HG03159 (cell line): Measurements from ENCODE around the gene ZFYVE28.
"Not testable (repeated sequence)": the region's sequence is repeated elsewhere in the genome, so short reads cannot be mapped to it uniquely, and the experiment has no call there.

Source experiments
- ATAC-seq: cut with Tn5 transposase; IDR thresholded peaks from one replicate; pipeline ENCODE4 v1.9.1; 2021; ENCODE audit warnings: mild to moderate bottlenecking, moderate library complexity; ENCODE audit not compliant: unreplicated experiment

Gene ZFYVE28

DNA sequence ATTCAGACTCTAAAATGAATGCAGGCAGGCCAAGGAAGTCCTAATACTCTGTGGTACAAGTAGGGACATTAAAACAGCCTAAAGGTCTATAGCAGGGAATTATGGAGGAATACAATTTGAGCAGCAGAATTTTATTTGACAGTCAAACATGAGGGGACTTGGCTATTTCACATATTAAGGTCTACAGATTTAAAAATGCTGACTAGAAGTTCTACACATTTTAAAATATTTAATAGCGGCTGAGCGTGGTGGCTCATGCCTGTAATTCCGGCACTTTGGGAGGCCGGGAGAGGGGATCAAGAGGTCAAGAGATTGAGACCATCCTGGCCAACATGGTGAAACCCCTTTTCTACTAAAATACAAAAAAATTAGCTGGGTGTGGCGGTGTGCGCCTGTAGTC is 187.4 kb downstream of the ZFYVE28 start:
- ATAC-seq: no peak

DNA sequence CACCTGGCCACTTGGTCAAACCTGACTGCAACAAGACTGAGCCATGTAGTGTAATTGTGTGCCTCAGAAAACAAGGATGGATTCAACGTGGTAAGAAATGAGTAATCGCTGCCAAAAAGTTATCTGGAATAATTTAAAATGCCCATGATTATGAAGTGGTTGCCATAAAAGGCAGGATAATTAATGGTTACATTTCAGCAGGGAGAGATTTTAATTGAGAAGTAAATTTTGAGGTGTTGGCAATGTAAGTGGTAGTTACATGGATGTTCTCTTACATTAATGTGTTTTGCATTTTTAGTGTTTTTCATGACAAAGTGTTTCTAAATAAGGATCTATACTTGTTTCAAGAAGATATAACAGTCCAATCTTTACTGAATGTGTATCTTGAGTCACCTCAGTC is 192.2 kb downstream of the ZFYVE28 start:
- no peak for ATAC-seq

DNA sequence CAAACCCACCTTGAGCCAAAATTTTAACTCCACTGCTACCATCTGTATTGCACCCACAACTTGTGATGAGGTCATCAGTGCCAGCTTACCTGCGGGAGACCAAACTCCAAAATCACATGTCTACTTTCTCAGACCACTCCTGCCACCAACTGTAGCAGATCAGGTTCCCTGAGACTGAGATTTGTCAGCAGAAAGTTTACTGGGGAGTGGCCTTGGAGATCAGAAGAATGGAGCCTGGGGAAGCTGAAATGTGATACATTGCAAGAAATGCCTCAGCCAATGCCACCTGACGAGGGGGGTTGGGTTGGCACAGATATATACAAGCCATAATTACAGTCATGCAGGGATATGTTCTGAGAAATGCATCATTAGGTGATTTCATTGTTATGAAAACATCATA is 195.6 kb downstream of the ZFYVE28 start:
- ATAC-seq: no peak

DNA sequence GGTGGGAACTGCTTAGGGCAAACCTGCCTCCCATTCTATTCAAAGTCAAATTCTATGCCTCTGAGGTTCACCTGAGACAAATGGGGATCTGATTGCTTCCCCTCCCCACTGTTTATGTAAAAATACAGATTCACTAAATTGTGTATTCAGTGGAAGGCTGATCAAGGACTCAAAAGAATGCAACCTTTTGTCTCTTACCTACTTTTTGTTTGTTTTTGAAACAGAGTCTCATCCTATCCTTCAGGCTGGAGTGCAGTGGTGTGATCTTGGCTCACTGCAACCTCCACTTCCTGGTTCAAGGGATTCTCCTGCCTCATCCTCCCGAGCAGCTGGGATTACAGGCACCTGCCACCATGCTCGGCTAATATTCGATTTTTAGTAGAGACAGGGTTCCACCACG is 197.1 kb downstream of the ZFYVE28 start:
- not testable (repeated sequence) for ATAC-seq

DNA sequence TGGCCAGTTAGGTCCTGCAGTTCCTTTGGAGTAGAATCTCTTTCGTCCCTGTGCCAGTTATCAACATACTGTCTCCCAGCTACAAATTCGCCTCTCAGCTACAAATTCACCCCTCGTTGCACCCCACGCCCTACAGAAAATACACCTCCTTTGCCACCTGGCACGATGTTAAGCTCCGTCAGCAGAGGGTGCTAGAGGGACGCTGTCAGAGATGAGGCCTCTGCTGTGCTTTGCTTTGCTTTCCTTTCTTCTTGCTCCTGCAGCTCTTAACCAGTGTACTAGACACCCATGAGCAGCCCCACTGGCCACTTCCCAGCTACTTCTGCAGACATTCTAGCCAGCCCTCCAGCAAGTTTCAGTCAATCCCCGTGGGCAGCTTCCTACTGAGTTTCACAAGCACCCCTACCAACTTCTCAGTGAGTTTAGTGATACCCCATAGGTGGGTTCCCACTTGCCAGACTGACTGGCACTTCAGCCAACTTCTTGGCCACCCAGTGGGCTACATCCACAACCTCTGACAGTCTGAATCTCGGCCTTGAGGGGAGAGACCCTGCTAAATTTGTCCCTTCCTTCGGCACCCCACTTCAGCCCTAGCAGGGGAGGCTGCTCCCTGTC is 198.3 kb downstream of the ZFYVE28 start:
- ATAC-seq: no peak
